ENCODE data around the gene BSCL2.

GRCh38 chr11:62715150-62716130, 8.2 kb upstream of the BSCL2 start:
- TF ChIP-seq CTCF (IDR thresholded peaks at IDR 0.05) (no peak), POLR2A (IDR thresholded peaks at IDR 0.05) (no peak)

Measured in body of pancreas (tissue), 4 donors.